Activated CD8-positive, alpha-beta memory T cell treated with anti-CD3 and anti-CD28 coated beads, Interleukin-2, amount 50 U/mL, for 1 hour (primary cell): ENCODE data around the gene PSMD8.
"Not testable (repeated sequence)": the region's sequence is repeated elsewhere in the genome, so short reads cannot be mapped to it uniquely, and the experiment has no call there.

Source experiments
- DNase-seq: peaks from one replicate; pipeline ENCODE4 v3.0.0-alpha.2; 2020; ENCODE audit errors: extremely low read depth

PSMD8 gene

GRCh38 chr19:38362076-38362945 lies 12.1 kb upstream of the PSMD8 start:
- DNase-seq = no peak

- DNase-seq = not testable (repeated sequence)
Observed at GRCh38 chr19:38362946-38363688, 11.3 kb upstream of the PSMD8 start.

GRCh38 chr19:38367041-38367440 lies 7.3 kb upstream of the PSMD8 start:
- no peak for DNase-seq

GRCh38 chr19:38369584-38369983 lies 4.8 kb upstream of the PSMD8 start:
- no peak for DNase-seq

- no peak for DNase-seq
Observed at GRCh38 chr19:38370299-38370698, 4.1 kb upstream of the PSMD8 start.

- no peak for DNase-seq
Observed at GRCh38 chr19:38371081-38371480, 3.3 kb upstream of the PSMD8 start.

GRCh38 chr19:38373907-38374331 lies 452 bp upstream of the PSMD8 start:
- no peak for DNase-seq

- DNase-seq = no peak
Observed at GRCh38 chr19:38375098-38375493, 725 bp downstream of the PSMD8 start.

- DNase-seq = no peak
Observed at GRCh38 chr19:38375748-38376147, 1.4 kb downstream of the PSMD8 start.

GRCh38 chr19:38376576-38376975 lies 2.2 kb downstream of the PSMD8 start:
- no peak for DNase-seq

- DNase-seq = no peak
Observed at GRCh38 chr19:38377052-38377451, 2.7 kb downstream of the PSMD8 start.

GRCh38 chr19:38378866-38379265 lies 4.5 kb downstream of the PSMD8 start:
- no peak for DNase-seq

- no peak for DNase-seq
Observed at GRCh38 chr19:38381138-38381537, 6.8 kb downstream of the PSMD8 start.

- no peak for DNase-seq
Observed at GRCh38 chr19:38383184-38383583, 8.8 kb downstream of the PSMD8 start.

GRCh38 chr19:38383743-38384142 lies 9.4 kb downstream of the PSMD8 start:
- no peak for DNase-seq

GRCh38 chr19:38384209-38385027 lies 10.0 kb downstream of the PSMD8 start:
- no peak for DNase-seq

GRCh38 chr19:38385057-38385803 lies 10.9 kb downstream of the PSMD8 start:
- no peak for DNase-seq

GRCh38 chr19:38385804-38386257 lies 11.5 kb downstream of the PSMD8 start:
- DNase-seq = no peak

GRCh38 chr19:38386300-38386970 lies 12.1 kb downstream of the PSMD8 start:
- no peak for DNase-seq

GRCh38 chr19:38386971-38387549 lies 12.7 kb downstream of the PSMD8 start:
- no peak for DNase-seq
